Effector memory CD4-positive, alpha-beta T cell (primary cell): ENCODE data around the gene PLEKHA5.
"Not testable (repeated sequence)": the region's sequence is repeated elsewhere in the genome, so short reads cannot be mapped to it uniquely, and the experiment has no call there.

ENCODE experiments used
- DNase-seq, 3 donors: peaks; one replicate each; pipeline ENCODE4 v3.0.0-alpha.2; 2020
- H3K27ac ChIP-seq: 2 replicates; pipeline ENCODE4 v1.7.0; 2013; ENCODE audit warnings: mild to moderate bottlenecking, low read length, moderate library complexity; ENCODE audit not compliant: insufficient read depth, poor library complexity, severe bottlenecking
- H3K27me3 ChIP-seq: replicated peaks from 2 replicates; pipeline ENCODE4 v1.7.0; 2013; ENCODE audit warnings: mild to moderate bottlenecking, low read length; ENCODE audit not compliant: insufficient read depth, control insufficient read depth, poor library complexity, severe bottlenecking
- H3K36me3 ChIP-seq: 2 replicates; pipeline ENCODE4 v1.7.0; 2013; ENCODE audit warnings: mild to moderate bottlenecking, low read length, moderate library complexity; ENCODE audit not compliant: control insufficient read depth, insufficient read depth
- H3K4me1 ChIP-seq: 2 replicates; pipeline ENCODE4 v1.7.0; 2013; ENCODE audit warnings: low read length, mild to moderate bottlenecking; ENCODE audit not compliant: control insufficient read depth, insufficient read depth, poor library complexity, severe bottlenecking
- H3K4me3 ChIP-seq: 2 replicates; pipeline ENCODE4 v1.7.0; 2013; ENCODE audit warnings: low read length, low read depth, mild to moderate bottlenecking; ENCODE audit not compliant: insufficient read depth, poor library complexity, severe bottlenecking
- H3K9me3 ChIP-seq: 2 replicates; pipeline ENCODE4 v1.7.0; 2013; ENCODE audit warnings: mild to moderate bottlenecking, low read length, moderate library complexity; ENCODE audit not compliant: control insufficient read depth

The PLEKHA5 gene

GRCh38 chr12:19303496-19303895 lies 174.0 kb downstream of the PLEKHA5 start:
- Histone ChIP-seq H3K9me3 (no peaks in the 10 kb centered on the region), H3K4me1 (no peaks in the 10 kb centered on the region), H3K36me3 (no peaks in the 10 kb centered on the region), H3K27ac (no peak overlapping the region), H3K27me3 (no peaks in the 10 kb centered on the region), H3K4me3 (no peak overlapping the region)
- no peak for DNase-seq

GRCh38 chr12:19304149-19304750 lies 174.7 kb downstream of the PLEKHA5 start:
- Histone ChIP-seq H3K27ac (no peak overlapping the region), H3K4me3 (no peak overlapping the region), H3K9me3 (no peaks in the 10 kb centered on the region), H3K4me1 (no peaks in the 10 kb centered on the region), H3K27me3 (no peaks in the 10 kb centered on the region), H3K36me3 (no peaks in the 10 kb centered on the region)
- no peak for DNase-seq

- H3K27ac ChIP-seq, H3K27me3 ChIP-seq, H3K4me1 ChIP-seq, H3K4me3 ChIP-seq, DNase-seq, H3K36me3 ChIP-seq, H3K9me3 ChIP-seq: not testable (repeated sequence)
These were observed 176.1 kb downstream of the PLEKHA5 start for GRCh38 chr12:19305621-19306020.

- no peak overlapping the region for H3K4me3 ChIP-seq
- H3K36me3 ChIP-seq: no peaks in the 10 kb centered on the region
- H3K27me3 ChIP-seq: no peaks in the 10 kb centered on the region
- H3K9me3 ChIP-seq: no peaks in the 10 kb centered on the region
- DNase-seq: no peak
- H3K4me1 ChIP-seq: no peaks in the 10 kb centered on the region
- H3K27ac ChIP-seq: no peak overlapping the region
These were observed 176.8 kb downstream of the PLEKHA5 start for GRCh38 chr12:19306366-19306765.

- Histone ChIP-seq H3K36me3 (no peaks in the 10 kb centered on the region), H3K9me3 (no peaks in the 10 kb centered on the region), H3K4me3 (no peak overlapping the region), H3K27me3 (no peaks in the 10 kb centered on the region), H3K4me1 (no peaks in the 10 kb centered on the region), H3K27ac (no peak overlapping the region)
- DNase-seq: no peak
These were observed 177.9 kb downstream of the PLEKHA5 start for GRCh38 chr12:19307451-19307850.

- H3K9me3 ChIP-seq: no peaks in the 10 kb centered on the region
- no peaks in the 10 kb centered on the region for H3K27me3 ChIP-seq
- H3K4me1 ChIP-seq: no peaks in the 10 kb centered on the region
- H3K27ac ChIP-seq: no peak overlapping the region
- no peak for DNase-seq
- H3K4me3 ChIP-seq: no peak overlapping the region
- H3K36me3 ChIP-seq: no peaks in the 10 kb centered on the region
These were observed 181.6 kb downstream of the PLEKHA5 start for GRCh38 chr12:19311165-19311564.

GRCh38 chr12:19312637-19313036 lies 183.1 kb downstream of the PLEKHA5 start:
- H3K9me3 ChIP-seq: no peaks in the 10 kb centered on the region
- H3K27ac ChIP-seq: no peak overlapping the region
- H3K4me3 ChIP-seq: no peak overlapping the region
- DNase-seq: no peak
- H3K36me3 ChIP-seq: no peaks in the 10 kb centered on the region
- no peaks in the 10 kb centered on the region for H3K27me3 ChIP-seq
- no peaks in the 10 kb centered on the region for H3K4me1 ChIP-seq

- Histone ChIP-seq H3K4me3 (no peak overlapping the region), H3K36me3 (no peaks in the 10 kb centered on the region), H3K27ac (no peak overlapping the region), H3K4me1 (no peaks in the 10 kb centered on the region), H3K9me3 (no peaks in the 10 kb centered on the region), H3K27me3 (no peaks in the 10 kb centered on the region)
- DNase-seq: no peak
These were observed 186.9 kb downstream of the PLEKHA5 start for GRCh38 chr12:19316425-19316824.

GRCh38 chr12:19322376-19322775 lies 192.8 kb downstream of the PLEKHA5 start:
- Histone ChIP-seq H3K36me3 (peaks cover 3% of the 10 kb centered on the region), H3K27ac (no peak overlapping the region), H3K27me3 (no peaks in the 10 kb centered on the region), H3K9me3 (no peaks in the 10 kb centered on the region), H3K4me3 (no peak overlapping the region), H3K4me1 (no peaks in the 10 kb centered on the region)
- no peak for DNase-seq

GRCh38 chr12:19323805-19324204 lies 194.3 kb downstream of the PLEKHA5 start:
- Histone ChIP-seq H3K27ac (no peak overlapping the region), H3K9me3 (no peaks in the 10 kb centered on the region), H3K4me3 (no peak overlapping the region), H3K36me3 (peaks cover 3% of the 10 kb centered on the region), H3K27me3 (no peaks in the 10 kb centered on the region), H3K4me1 (no peaks in the 10 kb centered on the region)
- no peak for DNase-seq
